HK-2 (cell line): ENCODE data around the gene BMPR1B.
"Not testable (repeated sequence)": the region's sequence is repeated elsewhere in the genome, so short reads cannot be mapped to it uniquely, and the experiment has no call there.

Experiments used
- DNase-seq: peaks from one replicate; pipeline ENCODE4 v3.0.0-alpha.2; 2018; ENCODE audit not compliant: unreplicated experiment

BMPR1B gene

DNA sequence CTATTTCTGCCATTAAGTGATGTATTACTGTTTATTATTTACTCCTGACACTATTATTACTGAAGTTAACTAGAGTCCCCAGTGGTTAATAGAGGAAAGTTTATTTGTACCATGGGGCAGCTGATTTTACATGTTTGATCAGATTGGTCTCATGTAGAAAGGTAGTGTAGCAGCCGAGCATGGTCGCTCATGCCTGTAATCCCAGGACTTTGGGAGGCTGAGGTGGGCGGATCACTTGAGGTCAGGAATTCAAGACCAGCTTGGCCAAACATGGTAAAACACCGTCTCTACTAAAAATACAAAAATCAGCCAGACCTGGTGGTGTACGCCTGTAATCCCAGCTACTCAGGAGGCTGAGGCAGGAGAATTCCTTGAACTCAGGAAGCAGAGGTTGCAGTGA is 74.6 kb downstream of the BMPR1B start:
- peak; percentile 46 for DNase-seq

DNA sequence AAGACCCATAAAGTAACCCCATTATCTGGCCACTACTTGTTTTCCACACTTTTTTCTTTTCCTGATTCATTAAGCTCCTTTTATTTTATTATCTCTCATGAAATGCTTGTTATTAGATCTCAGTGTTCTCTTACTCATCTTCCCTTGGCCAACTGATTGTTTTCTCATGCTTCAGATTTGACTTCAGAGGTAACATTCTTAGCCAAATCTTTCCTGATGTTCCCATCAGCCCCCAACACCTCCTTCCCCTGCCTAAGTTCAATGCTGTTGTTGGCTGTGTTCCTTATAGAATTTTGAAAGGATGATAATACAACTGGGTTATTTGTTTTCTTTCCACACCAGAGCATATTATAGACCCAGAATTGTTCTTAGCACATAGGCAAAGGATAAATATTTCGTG is 75.6 kb downstream of the BMPR1B start:
- no peak for DNase-seq

DNA sequence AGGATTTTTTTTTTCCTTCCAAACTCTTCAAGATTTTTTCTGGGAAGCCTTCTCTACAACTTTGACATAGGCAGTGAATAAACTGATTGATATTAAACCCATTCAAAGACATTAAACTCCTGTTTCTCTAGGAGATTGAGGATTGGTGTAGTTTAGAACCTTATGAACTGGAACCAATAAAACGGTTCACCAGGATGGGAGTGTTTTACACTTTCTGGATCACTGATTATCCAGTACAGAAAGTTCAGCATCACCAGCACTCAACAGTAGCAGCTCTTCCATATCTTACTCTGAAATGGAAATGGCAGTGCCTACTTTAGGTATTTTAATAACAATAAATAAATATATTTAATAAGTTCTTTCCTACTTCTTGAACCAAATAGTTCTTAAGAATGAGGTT is 76.7 kb downstream of the BMPR1B start:
- DNase-seq = no peak

DNA sequence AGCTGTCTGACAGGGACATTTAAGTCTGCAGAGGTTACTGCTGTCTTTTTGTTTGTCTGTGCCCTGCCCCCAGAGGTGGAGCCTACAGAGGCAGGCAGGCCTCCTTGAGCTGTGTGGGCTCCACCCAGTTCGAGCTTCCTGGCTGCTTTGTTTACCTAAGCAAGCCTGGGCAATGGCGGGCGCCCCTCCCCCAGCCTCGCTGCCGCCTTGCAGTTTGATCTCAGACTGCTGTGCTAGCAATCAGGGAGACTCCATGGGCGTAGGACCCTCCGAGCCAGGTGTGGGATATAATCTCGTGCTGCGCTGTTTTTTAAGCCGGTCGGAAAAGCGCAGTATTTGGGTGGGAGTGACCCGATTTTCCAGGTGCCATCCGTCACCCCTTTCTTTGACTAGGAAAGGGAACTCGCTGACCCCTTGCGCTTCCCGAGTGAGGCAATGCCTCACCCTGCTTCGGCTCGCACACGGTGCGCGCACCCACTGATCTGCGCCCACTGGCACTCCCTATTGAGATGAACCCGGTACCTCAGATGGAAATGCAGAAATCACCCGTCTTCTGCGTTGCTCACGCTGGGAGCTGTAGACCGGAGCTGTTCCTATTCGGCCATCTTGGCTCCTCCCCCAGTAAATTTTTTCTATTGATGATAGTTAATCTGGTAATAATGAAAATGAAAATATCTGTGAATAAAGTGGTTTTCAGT is 83.6 kb downstream of the BMPR1B start:
- DNase-seq = not testable (repeated sequence)

DNA sequence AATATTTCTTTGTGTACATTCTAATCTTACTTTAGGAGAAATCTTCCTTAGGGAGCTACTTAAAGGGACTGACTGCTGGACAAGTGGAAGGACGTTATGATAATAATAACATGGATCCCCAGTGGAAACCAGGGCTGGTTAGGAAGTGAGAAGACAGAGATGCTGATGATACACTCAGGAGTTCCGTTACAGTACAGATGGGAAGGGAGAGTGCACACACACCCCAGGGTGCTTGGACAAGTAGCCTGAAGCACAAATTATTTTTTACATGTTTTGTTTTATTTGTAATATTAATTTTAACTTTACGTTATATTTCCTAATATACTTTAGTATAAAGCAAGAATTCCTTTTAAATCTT is 84.1 kb downstream of the BMPR1B start:
- no peak for DNase-seq

DNA sequence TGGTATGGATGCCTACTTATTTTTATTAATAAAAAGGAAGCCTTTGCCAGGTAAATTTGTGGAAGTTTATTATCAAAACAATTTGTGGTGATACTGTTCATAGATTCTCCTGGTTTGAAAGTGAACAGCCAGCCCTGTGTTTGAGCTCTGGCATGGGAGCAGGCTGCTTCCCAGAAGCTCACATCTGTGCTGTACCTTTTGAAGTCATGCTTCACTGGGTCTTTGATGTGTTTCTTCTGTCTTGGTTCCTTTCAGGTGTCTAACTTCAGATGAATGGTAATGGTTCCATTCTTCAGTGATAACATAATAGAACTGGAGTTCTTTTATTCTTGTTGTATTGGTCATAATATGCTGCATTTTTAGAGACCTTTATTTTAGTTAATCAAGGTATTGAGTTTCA is 85.5 kb downstream of the BMPR1B start:
- DNase-seq = no peak

DNA sequence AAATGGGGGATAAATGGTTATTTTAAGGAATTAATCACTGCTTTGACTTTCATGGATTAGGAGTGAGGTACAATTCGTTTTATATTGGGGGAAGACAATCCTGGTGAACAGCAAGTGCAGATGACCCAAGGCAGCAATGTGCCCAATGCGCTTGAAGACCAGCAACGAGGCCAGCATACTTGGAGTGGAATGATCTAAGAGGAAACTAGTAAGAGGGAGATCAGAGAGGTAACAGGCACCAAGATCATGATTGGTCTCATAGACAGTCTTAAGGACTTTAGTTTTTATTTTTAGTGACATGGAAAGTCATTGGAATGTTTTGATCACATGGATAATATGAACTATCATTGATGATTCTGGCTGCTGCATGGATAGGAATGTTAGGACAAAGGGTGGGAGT is 90.6 kb downstream of the BMPR1B start:
- no peak for DNase-seq

DNA sequence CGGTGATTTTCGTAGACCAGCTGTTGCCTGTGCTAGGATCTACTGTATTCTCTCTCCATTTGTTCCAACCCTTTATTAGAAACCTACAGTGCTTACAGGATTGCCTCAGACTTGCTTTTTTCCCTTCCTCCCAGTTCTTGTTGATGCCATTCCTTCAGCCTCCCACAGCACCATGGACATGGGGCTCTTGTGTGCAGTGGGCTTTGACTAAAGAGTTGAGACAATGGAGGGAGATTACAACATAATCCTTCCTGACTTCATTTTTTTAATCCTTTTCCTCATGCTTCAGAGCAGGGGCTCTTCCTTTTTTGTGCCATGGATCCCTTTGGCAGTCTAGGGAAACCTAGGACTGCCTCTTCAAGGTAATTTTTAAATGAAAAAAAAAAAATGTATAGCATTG is 92.1 kb downstream of the BMPR1B start:
- DNase-seq = no peak

DNA sequence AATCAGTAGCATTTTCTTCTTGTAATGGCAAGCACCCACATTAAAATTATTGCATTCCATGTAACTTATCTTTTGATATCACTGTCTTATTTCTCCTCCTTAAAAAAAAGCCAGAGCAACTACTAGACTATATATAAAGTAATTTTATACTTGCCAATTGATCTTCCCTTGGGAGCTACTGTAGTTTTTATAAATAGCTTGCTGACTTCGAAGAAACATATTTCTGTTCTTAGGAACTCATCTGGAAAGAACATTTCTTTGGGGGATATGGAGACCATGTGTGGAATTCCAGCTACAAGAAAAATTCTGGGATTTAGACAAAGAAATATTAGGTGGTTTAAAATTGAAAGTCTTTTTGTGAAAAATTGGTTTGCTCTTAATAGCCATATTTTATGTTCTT is 94.9 kb downstream of the BMPR1B start:
- no peak for DNase-seq

DNA sequence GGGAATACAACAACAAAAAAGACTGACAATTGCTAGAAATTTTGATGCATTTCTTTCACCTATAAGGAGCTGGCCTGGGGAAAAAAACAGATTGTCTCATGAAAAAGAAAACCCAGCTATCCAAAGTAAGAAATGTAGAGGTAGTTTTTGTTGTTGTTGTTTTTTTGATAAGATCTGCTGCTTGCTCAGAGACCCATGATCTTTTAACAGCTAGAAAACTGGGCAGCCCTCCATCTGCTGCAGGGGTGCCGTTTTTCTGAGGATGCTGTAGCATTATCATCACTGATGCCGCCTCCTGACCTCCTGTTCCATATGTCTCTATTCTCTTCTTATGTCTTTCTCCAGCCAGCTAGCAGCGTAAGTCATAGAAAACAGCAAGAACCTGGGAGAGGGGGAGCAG is 98.3 kb downstream of the BMPR1B start:
- DNase-seq = no peak

DNA sequence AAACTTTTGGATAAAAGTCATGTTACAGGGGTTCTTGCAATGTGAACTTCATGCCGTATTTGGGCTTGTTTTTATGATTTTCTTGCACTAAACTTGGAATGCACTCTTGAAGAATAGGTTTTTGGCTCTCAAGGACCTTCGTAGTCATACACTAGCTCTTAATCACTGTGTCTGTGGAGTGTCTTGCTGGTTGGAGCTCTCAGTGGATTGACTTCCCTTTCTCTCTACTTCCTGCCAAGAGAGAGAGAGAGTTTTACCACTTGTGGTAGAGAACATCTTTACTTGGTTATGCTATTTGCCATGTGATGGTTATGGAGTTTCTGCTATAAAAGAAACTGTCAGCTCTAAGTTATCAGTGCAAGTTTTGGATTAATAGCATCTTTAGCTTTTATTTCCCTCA is 112.4 kb downstream of the BMPR1B start:
- no peak for DNase-seq

DNA sequence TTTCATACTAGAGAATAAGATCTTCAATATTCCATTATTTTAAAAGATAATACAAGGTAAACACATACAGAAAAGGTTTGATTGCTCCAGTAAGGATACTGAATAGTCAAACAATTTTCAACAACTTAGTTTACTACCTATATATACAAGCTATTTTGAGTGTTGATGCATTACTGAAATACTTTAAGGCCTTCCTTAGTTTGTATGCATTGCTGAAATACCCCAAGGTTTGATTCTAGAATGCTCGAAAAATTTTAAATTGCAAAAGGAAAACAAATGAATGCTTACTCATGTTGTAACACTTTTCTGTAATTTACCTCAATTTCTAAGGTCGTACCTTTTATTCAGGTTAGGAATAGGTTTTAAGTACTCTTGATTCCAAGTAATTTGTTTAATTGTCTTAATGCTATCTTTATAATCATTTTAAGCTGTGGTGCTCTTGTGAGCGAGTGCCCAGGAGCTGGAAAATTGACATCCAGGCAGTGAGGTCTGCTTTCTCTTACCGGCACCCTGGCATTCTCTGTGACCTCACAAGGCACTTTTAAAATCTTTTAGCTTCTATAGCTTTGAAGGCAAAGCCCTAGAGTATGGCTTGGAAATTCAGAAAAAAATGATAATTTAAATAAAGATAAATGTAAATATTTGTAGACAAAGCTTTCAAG is 114.0 kb downstream of the BMPR1B start:
- DNase-seq = no peak

DNA sequence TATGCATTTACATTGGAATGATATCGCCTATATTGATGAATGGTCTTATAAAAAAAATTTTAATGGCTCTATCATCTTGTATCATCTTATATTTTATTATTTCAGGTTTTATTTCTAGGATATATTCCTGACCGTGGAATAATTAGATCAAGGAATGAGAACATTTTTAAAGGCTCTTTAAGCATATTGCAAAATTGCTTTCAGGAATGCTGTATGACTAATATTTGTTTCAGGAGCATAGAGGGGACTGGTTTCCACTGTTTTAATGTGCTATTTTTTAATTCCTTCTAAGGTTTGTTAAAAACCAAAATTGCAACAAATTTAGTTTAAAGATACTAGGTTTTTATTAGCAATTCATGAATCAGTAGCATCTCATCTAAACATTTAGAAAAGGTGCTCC is 120.2 kb downstream of the BMPR1B start:
- DNase-seq = no peak

DNA sequence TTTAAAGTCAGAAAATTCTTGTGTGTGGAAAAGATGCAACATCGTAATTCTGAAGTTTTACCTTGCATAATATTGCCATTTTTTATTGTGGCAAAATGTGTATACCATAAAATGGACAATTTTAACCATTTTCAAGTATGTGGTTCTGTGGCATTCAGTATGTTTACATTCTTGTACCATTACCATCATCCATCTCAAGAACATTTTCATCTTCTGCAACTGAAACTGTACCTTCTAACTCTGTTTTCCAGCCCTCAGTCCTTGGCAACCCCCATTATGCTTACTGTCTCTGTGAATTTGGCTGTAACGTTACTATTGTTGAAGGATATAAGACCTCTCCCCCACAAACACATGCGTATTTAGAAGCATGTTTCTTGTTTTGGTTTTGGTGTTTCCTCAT is 123.2 kb downstream of the BMPR1B start:
- no peak for DNase-seq

DNA sequence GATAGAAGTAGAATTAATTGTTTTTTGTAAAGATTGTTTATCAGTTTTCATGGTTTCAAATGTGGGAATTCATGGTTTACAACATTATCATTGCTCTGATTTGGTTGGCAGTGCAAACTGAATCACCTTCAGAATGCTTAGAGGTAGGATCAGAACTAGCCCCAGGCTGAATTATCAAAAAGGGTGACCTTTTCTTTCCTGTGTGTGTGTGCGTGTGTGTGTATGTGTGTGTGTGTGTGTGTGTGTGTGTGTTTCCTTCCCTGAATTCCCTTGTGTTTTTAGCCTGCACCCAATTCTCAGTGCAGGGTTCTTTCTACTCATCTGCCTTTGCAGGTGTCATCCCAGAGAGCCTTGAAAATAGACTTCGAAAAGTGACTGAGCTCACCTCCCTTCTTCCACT is 125.0 kb downstream of the BMPR1B start:
- no peak for DNase-seq

DNA sequence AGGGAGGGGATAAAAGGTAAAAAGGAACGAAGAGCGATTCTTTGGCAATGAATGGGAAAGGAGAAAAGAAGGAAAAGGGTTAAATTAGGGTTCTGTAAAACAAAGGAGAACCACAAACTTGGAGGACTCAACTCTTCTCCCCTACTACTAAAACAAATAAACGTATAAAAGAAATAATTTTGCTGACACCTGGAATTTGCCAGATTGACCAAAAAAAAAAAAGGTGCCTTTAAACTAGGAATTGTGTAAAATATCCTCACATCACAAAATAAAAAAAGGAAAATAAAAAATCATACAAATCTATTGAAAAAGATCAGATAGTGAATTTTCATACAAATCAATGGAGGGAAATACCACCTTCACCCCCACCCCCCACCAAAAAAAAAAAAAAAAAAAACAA is 129.3 kb downstream of the BMPR1B start:
- DNase-seq = no peak

DNA sequence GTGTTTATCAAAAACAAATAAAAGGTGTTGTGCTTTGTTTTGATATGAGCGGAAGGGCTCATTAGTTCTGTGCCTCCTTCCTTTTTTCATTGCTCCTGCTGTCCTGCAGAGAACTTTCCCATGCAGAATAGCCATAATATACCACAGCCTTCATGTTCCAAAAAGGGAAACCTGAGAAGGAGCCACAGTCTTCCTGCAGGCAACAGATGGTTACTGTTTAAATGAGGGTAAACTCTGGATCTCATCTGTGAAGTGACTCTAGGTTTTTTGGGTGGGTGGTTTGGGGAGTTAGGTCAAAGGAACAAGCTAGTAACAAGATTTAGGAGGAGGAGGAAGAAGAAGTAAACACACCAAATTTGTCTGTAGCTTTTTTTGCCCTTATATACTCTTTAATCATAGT is 131.8 kb downstream of the BMPR1B start:
- no peak for DNase-seq

DNA sequence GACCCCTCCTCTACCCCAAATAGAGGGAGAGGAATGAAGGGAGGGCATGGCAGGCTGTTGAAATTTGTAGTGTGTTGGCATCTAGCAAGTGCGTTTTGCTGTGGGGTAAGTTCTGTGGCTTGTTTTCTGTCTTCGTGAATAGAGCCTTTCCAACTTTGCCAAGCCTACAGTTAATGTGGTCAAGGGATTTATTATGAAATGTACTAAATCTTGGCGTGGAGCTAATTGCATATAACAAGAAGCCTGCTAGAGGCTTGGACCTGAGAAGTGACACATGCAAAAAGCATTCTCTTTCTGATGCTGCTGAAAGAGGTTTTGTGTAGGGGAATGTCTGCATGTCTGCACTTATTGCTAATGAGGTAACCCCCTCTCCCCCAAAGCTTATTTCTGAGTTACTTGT is 132.2 kb downstream of the BMPR1B start:
- no peak for DNase-seq

DNA sequence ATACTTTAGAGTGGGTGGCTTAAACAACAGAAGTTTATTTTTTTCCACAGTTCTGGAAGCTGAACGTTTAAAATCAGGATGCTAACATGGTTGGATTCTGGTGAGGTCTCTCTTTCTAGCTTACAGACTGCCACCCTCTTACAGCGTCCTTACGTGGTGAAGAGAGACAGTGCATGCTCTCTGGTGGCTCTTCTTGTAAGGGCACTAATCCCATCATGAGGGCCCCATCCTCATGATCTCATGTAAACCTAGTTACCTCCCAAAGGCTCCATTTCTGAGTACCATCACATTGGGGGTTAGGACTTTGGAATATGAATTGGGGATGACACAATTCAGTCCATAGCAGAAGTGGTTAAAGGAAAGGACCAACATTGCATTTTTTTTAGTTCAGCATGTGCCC is 132.8 kb downstream of the BMPR1B start:
- no peak for DNase-seq

DNA sequence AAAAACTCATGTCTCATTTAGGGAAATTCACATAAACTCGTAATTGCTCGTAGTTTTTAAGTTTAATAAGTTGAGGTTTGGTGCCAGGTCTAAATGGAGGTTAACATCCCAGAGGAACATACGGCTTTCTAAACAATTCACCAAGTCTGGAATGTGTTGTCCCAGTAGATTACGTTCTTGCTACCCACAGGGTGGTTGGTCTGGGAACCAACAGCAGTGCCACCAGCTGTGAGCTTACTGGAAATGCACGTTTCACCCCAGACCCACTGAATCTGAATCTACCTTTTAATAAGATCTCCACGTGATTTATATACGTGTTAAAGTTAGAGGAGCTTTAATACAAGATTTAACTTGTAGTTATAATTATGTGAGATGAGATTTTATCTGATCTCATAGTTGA is 134.3 kb downstream of the BMPR1B start:
- DNase-seq = no peak

DNA sequence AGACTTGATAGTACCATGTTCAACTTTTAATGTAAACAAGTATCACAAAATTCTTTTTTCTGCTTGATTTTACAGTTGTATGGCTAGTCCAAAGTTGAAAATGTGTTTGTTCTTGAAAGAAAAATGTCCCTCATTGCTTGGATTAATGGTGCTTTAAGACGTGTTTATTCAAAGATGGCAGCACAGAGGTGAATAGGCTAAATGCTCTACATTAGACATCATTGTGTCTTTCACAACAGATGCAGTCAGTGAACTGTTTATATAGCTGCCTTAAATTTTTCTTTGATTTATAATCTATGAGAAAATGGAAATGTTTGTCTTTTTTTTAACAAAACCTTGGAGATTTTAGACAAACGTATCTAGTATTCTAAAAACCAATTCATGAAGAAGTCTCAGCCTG is 137.3 kb downstream of the BMPR1B start:
- DNase-seq = no peak

DNA sequence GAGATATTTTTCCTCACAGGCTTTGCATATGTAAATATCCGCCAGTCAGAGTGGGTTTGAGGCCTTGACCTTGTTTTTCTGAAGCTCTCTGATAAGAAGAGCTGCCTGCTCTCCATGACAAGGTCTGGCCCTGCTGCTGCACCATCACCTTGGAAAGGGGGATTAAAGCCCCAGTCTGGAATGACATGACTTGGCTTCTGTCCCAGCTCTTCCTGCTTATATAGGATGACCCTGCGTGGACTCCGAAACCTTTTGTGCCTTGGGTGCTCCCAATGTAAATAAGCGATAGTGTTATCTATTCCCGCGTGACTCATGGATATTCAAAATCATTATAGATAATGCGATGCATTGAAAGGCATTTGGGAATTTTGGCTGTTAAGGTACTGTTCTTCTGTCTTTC is 139.3 kb downstream of the BMPR1B start:
- DNase-seq = no peak

DNA sequence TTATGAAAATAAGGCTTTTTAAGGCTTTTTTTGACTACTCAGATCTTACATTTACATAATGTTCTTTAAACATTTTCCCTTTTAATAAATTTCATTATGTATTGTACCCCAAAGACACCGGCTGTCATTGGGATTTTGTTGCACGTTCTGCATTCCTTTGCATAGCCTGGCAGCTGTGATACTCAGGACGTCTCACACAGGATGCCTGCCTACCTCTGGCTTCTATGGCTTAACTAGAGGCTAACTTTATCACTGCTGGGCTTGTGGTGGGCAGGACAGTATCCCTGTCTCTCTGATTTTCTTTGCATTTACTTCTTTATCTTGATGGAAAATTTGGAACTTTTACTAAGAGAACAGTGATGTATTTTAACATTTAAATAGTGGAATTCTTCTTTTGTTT is 147.8 kb downstream of the BMPR1B start:
- no peak for DNase-seq

DNA sequence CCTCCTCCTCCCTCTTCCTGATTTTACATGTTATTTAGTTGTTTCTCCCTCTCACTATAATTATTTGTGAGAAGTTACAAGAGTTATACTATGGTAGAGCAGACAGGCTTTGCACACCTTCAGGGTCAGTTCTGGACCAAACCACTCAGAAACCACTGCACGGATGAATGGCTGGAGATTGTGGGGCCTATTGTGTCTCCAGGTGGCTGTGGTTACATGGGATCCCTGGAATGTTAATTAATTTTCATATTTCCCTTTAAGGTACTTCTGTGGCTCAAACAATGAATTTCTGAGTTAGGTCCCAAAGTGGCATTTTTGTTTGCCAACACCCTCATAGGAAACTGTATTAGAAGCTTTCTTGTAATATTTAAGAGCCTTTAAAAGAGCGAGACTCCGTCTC is 151.9 kb downstream of the BMPR1B start:
- peak; percentile 11 for DNase-seq
